Suprapubic skin (tissue), 4 donors: ENCODE results near the gene PRKCQ. TPM values are rescaled to one million over a fixed set of nuclear protein-coding genes. Genes with fewer than 3 reads are reported as not detected.

Experiments used
- DNase-seq, 2 donors: peaks; one replicate each; pipeline ENCODE4 v3.0.0-alpha.2; 2019; ENCODE audit warnings: low spot score in 2 of 2
- H3K27ac ChIP-seq: fragments of 200-600 bp; sonication (generic); one replicate; pipeline ENCODE4 v1.5.1; 2019
- H3K27me3 ChIP-seq: fragments of 200-600 bp; sonication (generic); one replicate; pipeline ENCODE4 v1.5.1; 2019
- H3K36me3 ChIP-seq: fragments of 200-600 bp; sonication (generic); one replicate; pipeline ENCODE4 v1.5.1; 2019
- H3K4me1 ChIP-seq: fragments of 200-600 bp; sonication (generic); one replicate; pipeline ENCODE4 v1.5.1; 2019
- H3K4me3 ChIP-seq: fragments of 200-600 bp; sonication (generic); one replicate; pipeline ENCODE4 v1.5.1; 2019; ENCODE audit warnings: mild to moderate bottlenecking
- H3K9me3 ChIP-seq: fragments of 200-600 bp; sonication (generic); one replicate; pipeline ENCODE4 v1.5.1; 2019
- EP300 ChIP-seq: sonication (generic); formaldehyde crosslinking; IDR thresholded peaks from one replicate; pipeline ENCODE4 v1.6.1; 2017; ENCODE audit warnings: antibody characterized with exemption
- POLR2A ChIP-seq, 2 donors: fragments of 450-650 bp; IDR thresholded peaks; one replicate each; pipeline ENCODE4 v1.6.1; 2017; ENCODE audit warnings: antibody characterized with exemption in 2 of 2, mild to moderate bottlenecking in 2 of 2, moderate library complexity in 2 of 2
- POLR2AphosphoS5 ChIP-seq, 3 donors: sonication (generic); formaldehyde crosslinking; IDR thresholded peaks; one replicate each; pipeline ENCODE4 v1.6.1; 2017; ENCODE audit warnings: antibody characterized with exemption in 3 of 3
- WGBS: methylation state at CpG from one replicate; pipeline ENCODE4 v1.1.5; 2018; 5-methylcytosine and 5-hydroxymethylcytosine counted together
- total RNA-seq, 4 donors: library from RNA; depleted of rRNA; stranded (reverse); fragments of >200 nt; gene quantifications; one replicate each; pipeline ENCODE4 v1.1.0, GENCODE V29; 2016
- TF ChIP-seq, protein P1 (sequence below), 2 donors: fragments of 200-600 bp in 1 of 2; fragments of 450-650 bp in 1 of 2; sonication (generic) in 1 of 2; IDR thresholded peaks; one replicate each; pipeline ENCODE4 v1.5.1; 2016 to 2019; ENCODE audit warnings: antibody characterized with exemption in 2 of 2, mild to moderate bottlenecking in 1 of 2, moderate library complexity in 1 of 2

Gene PRKCQ
- total RNA-seq, 4 donors from 2014 or later = 0.51 to 1.0 TPM; not detected in 2

DNA sequence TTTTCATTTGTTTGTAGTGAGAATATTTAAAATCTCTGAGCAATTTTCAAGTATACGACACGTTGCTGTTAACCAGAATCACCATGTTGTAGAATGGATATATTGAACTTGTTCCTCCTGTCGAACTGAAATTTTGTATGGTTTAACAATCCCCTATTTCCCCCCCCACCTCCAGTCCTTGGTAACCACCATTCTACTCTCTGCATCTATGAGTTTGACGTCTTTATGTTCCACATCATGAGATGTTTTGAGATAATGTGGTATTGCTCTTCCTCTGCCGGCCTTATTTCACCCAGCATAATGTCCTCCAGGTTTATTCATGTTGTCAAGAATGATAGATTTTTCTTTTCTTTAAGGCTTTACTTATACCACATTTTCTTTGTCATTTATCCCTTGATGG is 17.4 kb upstream of the PRKCQ start:
- no peak for DNase-seq
- no peak overlapping the region for H3K27ac ChIP-seq
- 65% methylated on average over 5 of the region's 5 CpGs for WGBS
- H3K9me3 ChIP-seq = no peaks in the 10 kb centered on the region
- no peak for TF ChIP-seq POLR2A (IDR thresholded peaks at IDR 0.05)
- TF ChIP-seq EP300 = no peak
- TF ChIP-seq, protein P1, sequence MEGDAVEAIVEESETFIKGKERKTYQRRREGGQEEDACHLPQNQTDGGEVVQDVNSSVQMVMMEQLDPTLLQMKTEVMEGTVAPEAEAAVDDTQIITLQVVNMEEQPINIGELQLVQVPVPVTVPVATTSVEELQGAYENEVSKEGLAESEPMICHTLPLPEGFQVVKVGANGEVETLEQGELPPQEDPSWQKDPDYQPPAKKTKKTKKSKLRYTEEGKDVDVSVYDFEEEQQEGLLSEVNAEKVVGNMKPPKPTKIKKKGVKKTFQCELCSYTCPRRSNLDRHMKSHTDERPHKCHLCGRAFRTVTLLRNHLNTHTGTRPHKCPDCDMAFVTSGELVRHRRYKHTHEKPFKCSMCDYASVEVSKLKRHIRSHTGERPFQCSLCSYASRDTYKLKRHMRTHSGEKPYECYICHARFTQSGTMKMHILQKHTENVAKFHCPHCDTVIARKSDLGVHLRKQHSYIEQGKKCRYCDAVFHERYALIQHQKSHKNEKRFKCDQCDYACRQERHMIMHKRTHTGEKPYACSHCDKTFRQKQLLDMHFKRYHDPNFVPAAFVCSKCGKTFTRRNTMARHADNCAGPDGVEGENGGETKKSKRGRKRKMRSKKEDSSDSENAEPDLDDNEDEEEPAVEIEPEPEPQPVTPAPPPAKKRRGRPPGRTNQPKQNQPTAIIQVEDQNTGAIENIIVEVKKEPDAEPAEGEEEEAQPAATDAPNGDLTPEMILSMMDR (IDR thresholded peaks at IDR 0.05) = no peak
- TF ChIP-seq POLR2AphosphoS5 (IDR thresholded peaks at IDR 0.05) = no peak
- H3K4me1 ChIP-seq = no peaks in the 10 kb centered on the region
- H3K36me3 ChIP-seq = no peaks in the 10 kb centered on the region
- H3K27me3 ChIP-seq = peaks cover 6% of the 10 kb centered on the region
- H3K4me3 ChIP-seq = no peak overlapping the region

- no peak for TF ChIP-seq EP300
Observed at GRCh38 chr10:6595499-6595898, 15.4 kb upstream of the PRKCQ start.

DNA sequence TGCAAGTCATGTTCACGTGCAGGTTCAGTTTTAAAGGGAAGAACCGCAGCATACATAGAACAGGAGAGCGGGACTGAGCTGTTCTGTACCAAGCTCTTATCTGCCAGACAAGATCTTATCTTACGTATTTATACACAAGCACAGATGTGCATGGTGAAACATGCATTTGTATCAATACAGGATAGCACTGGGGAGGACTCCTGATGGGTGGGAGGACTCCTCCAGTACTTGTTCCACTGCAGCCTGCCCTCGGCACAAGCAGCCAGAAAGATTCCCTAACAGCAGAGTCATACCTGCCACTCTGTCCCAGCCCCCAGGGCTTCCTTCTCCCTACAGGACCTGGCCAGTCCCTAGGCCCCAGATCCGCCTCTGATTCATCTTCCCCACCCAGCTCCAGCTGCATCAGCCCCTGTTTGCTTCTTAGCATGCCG is 13.2 kb upstream of the PRKCQ start:
- WGBS = 52% methylated on average over 7 of the region's 7 CpGs

More at GRCh38 chr10:6595499-6595898, 15.4 kb upstream of the PRKCQ start:
- H3K4me3 ChIP-seq = no peak overlapping the region
- H3K9me3 ChIP-seq = no peaks in the 10 kb centered on the region
- no peak overlapping the region for H3K27ac ChIP-seq
- DNase-seq = no peak
- H3K36me3 ChIP-seq = no peaks in the 10 kb centered on the region
- no peaks in the 10 kb centered on the region for H3K4me1 ChIP-seq
- 81% methylated on average over 4 of the region's 4 CpGs for WGBS
- peaks cover 10% of the 10 kb centered on the region for H3K27me3 ChIP-seq

DNA sequence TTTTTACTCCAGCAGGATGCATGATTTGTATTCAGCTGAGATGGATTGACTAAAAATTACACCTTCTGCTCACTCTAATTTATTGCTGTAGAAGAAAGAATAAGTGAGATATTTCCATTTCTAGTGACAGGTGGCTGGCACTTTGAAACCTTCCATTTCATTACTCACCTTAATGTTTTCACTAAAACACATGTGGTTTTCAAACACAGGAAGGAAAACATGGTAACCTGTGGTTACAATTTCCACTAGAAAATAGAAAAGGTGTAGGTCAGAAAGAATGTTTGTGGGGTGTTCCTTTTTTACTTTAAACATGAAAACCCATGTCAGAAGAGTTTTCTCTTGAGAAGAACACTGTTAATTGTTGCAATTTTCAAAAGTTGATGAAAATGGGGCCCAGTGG is 12.0 kb upstream of the PRKCQ start:
- DNase-seq = no peak
- Histone ChIP-seq H3K27me3 (peaks cover 25% of the 10 kb centered on the region), H3K9me3 (no peaks in the 10 kb centered on the region), H3K27ac (no peak overlapping the region), H3K36me3 (no peaks in the 10 kb centered on the region), H3K4me1 (no peaks in the 10 kb centered on the region), H3K4me3 (no peak overlapping the region)
- TF ChIP-seq POLR2AphosphoS5 (IDR thresholded peaks at IDR 0.05) (no peak), EP300 (no peak), POLR2A (IDR thresholded peaks at IDR 0.05) (no peak)
- TF ChIP-seq, protein P1 (IDR thresholded peaks at IDR 0.05) = no peak

More for the DNA sequence above, 13.2 kb upstream of the PRKCQ start:
- H3K27ac ChIP-seq = no peak overlapping the region
- no peak for DNase-seq
- H3K4me3 ChIP-seq = no peak overlapping the region
- H3K36me3 ChIP-seq = no peaks in the 10 kb centered on the region
- peaks cover 21% of the 10 kb centered on the region for H3K27me3 ChIP-seq
- TF ChIP-seq, protein P1 (IDR thresholded peaks at IDR 0.05) = no peak
- TF ChIP-seq POLR2A (IDR thresholded peaks at IDR 0.05) (no peak), POLR2AphosphoS5 (IDR thresholded peaks at IDR 0.05) (no peak), EP300 (no peak)
- H3K4me1 ChIP-seq = no peaks in the 10 kb centered on the region
- no peaks in the 10 kb centered on the region for H3K9me3 ChIP-seq

DNA sequence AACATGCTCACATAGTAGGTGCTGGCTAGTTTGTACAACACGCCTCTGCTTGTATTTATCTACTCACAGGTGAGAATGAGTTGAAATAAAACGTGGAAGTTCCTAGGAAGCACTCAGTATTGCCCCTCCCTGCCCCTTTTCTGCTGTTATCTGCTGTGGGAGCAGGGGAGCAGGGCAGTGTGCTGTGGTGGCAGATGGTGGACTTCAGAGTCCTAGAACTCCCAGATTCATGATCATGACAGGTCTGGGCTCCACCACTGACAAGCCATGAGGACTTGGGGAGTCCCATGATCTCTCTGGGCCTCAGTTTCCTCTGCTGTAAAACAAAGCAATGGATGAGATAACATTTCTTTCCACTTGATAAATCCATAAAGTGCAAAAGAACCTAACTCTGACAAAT is 11.6 kb upstream of the PRKCQ start:
- Histone ChIP-seq H3K27me3 (peaks cover 25% of the 10 kb centered on the region), H3K4me1 (no peaks in the 10 kb centered on the region), H3K36me3 (no peaks in the 10 kb centered on the region), H3K27ac (no peak overlapping the region), H3K9me3 (no peaks in the 10 kb centered on the region), H3K4me3 (no peak overlapping the region)
- WGBS = 74% methylated on average over 2 of the region's 2 CpGs
- DNase-seq = no peak
- TF ChIP-seq POLR2AphosphoS5 (IDR thresholded peaks at IDR 0.05) (no peak), EP300 (no peak), POLR2A (IDR thresholded peaks at IDR 0.05) (no peak)
- TF ChIP-seq, protein P1 (IDR thresholded peaks at IDR 0.05) = no peak

GRCh38 chr10:6590100-6590499 is 10.0 kb upstream of the PRKCQ start:
- WGBS = 95% methylated on average over 4 of the region's 4 CpGs
- peaks cover 25% of the 10 kb centered on the region for H3K27me3 ChIP-seq

More at GRCh38 chr10:6590100-6590499, 10.0 kb upstream of the PRKCQ start:
- H3K36me3 ChIP-seq = no peaks in the 10 kb centered on the region
- H3K4me1 ChIP-seq = no peaks in the 10 kb centered on the region
- H3K9me3 ChIP-seq = no peaks in the 10 kb centered on the region
- no peak overlapping the region for H3K4me3 ChIP-seq
- TF ChIP-seq POLR2AphosphoS5 (IDR thresholded peaks at IDR 0.05) (no peak), EP300 (no peak), POLR2A (IDR thresholded peaks at IDR 0.05) (no peak)
- TF ChIP-seq, protein P1 (IDR thresholded peaks at IDR 0.05) = no peak
- H3K27ac ChIP-seq = no peak overlapping the region
- DNase-seq = no peak
